Right lobe of liver (tissue), 6 donors: ENCODE measurements around the gene IL23R. TPM values are rescaled to one million over a fixed set of nuclear protein-coding genes. Genes with fewer than 3 reads are reported as not detected.

Source experiments
- ATAC-seq, 4 donors: fragments of 200-7000 bp; cut with Tn5 transposase; one replicate each; pipeline ENCODE4 v1.9.1; 2020; ENCODE audit warnings: mild to moderate bottlenecking in 4 of 4, moderate library complexity in 4 of 4
- DNase-seq, 3 donors: peaks; one replicate each; pipeline ENCODE4 v3.0.0-alpha.2; 2020
- H3K27ac ChIP-seq, 3 donors: fragments of 200-600 bp; one replicate each; pipeline ENCODE4 v1.8.0; 2022
- H3K27me3 ChIP-seq, 2 donors: fragments of 200-600 bp; one replicate each; pipeline ENCODE4 v1.8.0; 2022
- H3K36me3 ChIP-seq, 4 donors: fragments of 200-600 bp; sonication (generic) in 1 of 4; one replicate each; pipeline versions ENCODE4 v1.5.1 to v1.8.0; 2017 to 2022; ENCODE audit warnings: control low read depth in 1 of 4
- H3K4me1 ChIP-seq, 4 donors: fragments of 200-600 bp; sonication (generic) in 1 of 4; one replicate each; pipeline versions ENCODE4 v1.5.1 to v1.8.0; 2017 to 2022; ENCODE audit warnings: control low read depth in 1 of 4
- H3K4me3 ChIP-seq, 3 donors: fragments of 200-600 bp; one replicate each; pipeline ENCODE4 v1.8.0; 2022
- H3K9me3 ChIP-seq, 4 donors: fragments of 200-600 bp; sonication (generic) in 1 of 4; one replicate each; pipeline versions ENCODE4 v1.5.1 to v1.8.0; 2017 to 2022; ENCODE audit warnings: control low read depth in 1 of 4
- CTCF ChIP-seq, 4 donors: fragments of 200-600 bp in 3 of 4; fragments of 450-650 bp in 1 of 4; IDR thresholded peaks; one replicate each; pipeline versions ENCODE4 v1.5.1 to v1.8.0; 2016 to 2022; ENCODE audit warnings: antibody characterized with exemption in 4 of 4, mild to moderate bottlenecking in 2 of 4
- POLR2A ChIP-seq: fragments of 450-650 bp; IDR thresholded peaks from one replicate; pipeline ENCODE4 v1.6.1; 2017; ENCODE audit warnings: antibody characterized with exemption, mild to moderate bottlenecking
- WGBS: methylation state at CpG from one replicate; pipeline ENCODE4 v1.1.6; 2018; ENCODE audit warnings: low coverage, low lambda C conversion rate; ENCODE audit not compliant: insufficient coverage; ENCODE audit errors: missing lambda C conversion rate; 5-methylcytosine and 5-hydroxymethylcytosine counted together
- intact Hi-C, 2 donors: fragments of 100-400 bp; cut with DNase I; formaldehyde crosslinking; loops; one replicate each; pipeline versions ENCODE4 v1.11.2 to v1.14.1; 2022
- total RNA-seq, 6 experiments: library from RNA; depleted of rRNA in 2 of 6; stranded (reverse); fragments of >200 nt in 2 of 6; fragmentation: NEBNext Ultra II Directional in 3 of 6; extraction: Animal tissue kit (Norgen Biotek cat#: 25700) in 3 of 6; gene quantifications; one replicate each; pipeline versions ENCODE4 v1.1.0 to v1.2.4, GENCODE V29; 2016 to 2023
- donor health status: DM: no; HTN: yes; CAD: no.
- donor health status: DM: no; HTN: no; CAD: no.
- donor health status: DM: no; HTN: no; CAD: no.
- donor health status: DM: no; HTN: yes; CAD: no.
- donor health status: DM: no; HTN: yes; CAD: no.

IL23R gene
- total RNA-seq, 6 experiments from 2014 or later, result 0.12 TPM; not detected in 5

DNA sequence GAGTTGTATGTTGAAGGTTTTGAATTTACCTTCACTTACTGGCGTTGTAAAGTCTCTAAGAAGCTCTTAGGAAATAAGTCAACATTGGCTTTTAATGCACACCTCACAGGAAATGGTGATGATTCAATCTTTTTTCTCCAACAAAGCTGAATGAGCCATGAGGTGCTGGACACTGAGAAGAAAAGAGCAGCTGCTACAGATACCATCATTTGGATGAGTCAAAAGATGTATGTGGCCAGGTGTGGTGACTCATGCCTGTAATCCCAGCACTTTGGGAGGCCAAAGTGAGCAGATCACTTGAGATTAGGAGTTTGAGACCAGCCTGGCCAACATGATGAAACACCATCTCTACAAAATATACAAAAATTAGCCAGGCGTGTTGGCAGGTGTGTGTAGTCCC, 3.3 kb upstream of the IL23R start:
- no peaks in the 10 kb centered on the region for H3K36me3 ChIP-seq
- TF ChIP-seq CTCF (IDR thresholded peaks at IDR 0.05), result no peak
- no peak for TF ChIP-seq POLR2A
- ATAC-seq (peak in 2 of 4 donors; percentile 20 to 85), DNase-seq (no peak)
- peaks cover 0 to 4% (median 0%) of the 10 kb centered on the region in 4 donors for H3K4me1 ChIP-seq
- H3K27me3 ChIP-seq, result no peaks in the 10 kb centered on the region
- no peak overlapping the region for H3K4me3 ChIP-seq
- no peaks in the 10 kb centered on the region for H3K9me3 ChIP-seq
- H3K27ac ChIP-seq, result no peak overlapping the region
- intact Hi-C loops, result no loop called here
- WGBS, result 71% methylated on average over 2 of the region's 2 CpGs

GRCh38 chr1:67165468-67166041, 699 bp upstream of the IL23R start:
- TF ChIP-seq POLR2A, result no peak
- TF ChIP-seq CTCF (IDR thresholded peaks at IDR 0.05), result no peak
- ATAC-seq (no peak), DNase-seq (no peak)
- 85% methylated on average over 4 of the region's 4 CpGs for WGBS
- H3K4me3 ChIP-seq, result no peak overlapping the region
- H3K36me3 ChIP-seq, result no peaks in the 10 kb centered on the region
- H3K9me3 ChIP-seq, result no peaks in the 10 kb centered on the region
- intact Hi-C loops, result no loop called here
- no peaks in the 10 kb centered on the region for H3K27me3 ChIP-seq
- peaks cover 0 to 18% (median 1%) of the 10 kb centered on the region in 4 donors for H3K4me1 ChIP-seq
- H3K27ac ChIP-seq, result no peak overlapping the region

- H3K4me3 ChIP-seq, result no peak overlapping the region
- TF ChIP-seq CTCF (IDR thresholded peaks at IDR 0.05) (no peak), POLR2A (no peak)
- no peaks in the 10 kb centered on the region for H3K9me3 ChIP-seq
- no peaks in the 10 kb centered on the region for H3K27me3 ChIP-seq
- peak; percentile 68 to 79 (median 76) for ATAC-seq
- 30% methylated on average over 2 of the region's 2 CpGs for WGBS
- no peaks in the 10 kb centered on the region for H3K36me3 ChIP-seq
- peaks cover 0 to 19% (median 4%) of the 10 kb centered on the region in 4 donors for H3K4me1 ChIP-seq
- intact Hi-C loops, result no loop called here
- peak overlapping the region in 2 of 3 donors; percentile 68 to 88 for H3K27ac ChIP-seq
- no peak for DNase-seq
These were observed 3.2 kb downstream of the IL23R start for GRCh38 chr1:67169496-67169895.

DNA sequence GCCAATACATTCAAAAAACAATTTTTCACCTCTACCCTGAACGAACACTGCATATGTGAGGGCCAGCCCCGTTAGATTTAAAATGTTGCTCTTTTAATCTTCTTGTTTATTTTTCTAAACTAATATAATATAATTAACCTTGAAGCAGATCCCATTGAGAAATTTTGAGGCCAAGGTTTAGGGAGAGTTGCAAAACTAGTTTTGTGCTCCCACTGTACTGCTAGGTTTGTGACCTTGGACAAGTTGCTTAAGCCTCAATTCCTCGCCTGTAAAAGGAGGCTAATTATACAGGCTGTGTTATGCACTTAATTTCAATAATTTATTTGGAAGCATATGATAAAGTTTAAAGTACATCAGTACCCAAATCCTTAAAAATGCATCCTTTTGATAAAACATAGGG, 3.7 kb downstream of the IL23R start:
- Histone ChIP-seq H3K9me3 (no peaks in the 10 kb centered on the region), H3K4me3 (no peak overlapping the region), H3K36me3 (no peaks in the 10 kb centered on the region), H3K27me3 (no peaks in the 10 kb centered on the region), H3K4me1 (peaks cover 0 to 19% (median 4%) of the 10 kb centered on the region in 4 donors), H3K27ac (peak overlapping the region in 2 of 3 donors; percentile 68 to 88)
- WGBS, result 31% methylated on average over 3 of the region's 3 CpGs
- no peak for DNase-seq
- ATAC-seq, result peak; percentile 82 to 89 (median 86)
- intact Hi-C loops, result no loop called here
- no peak for TF ChIP-seq CTCF (IDR thresholded peaks at IDR 0.05)
- no peak for TF ChIP-seq POLR2A
